H1 (cell line): ENCODE results near the gene MYO18A. TPM values are rescaled to one million over a fixed set of nuclear protein-coding genes. Genes with fewer than 3 reads are reported as not detected.

Experiments used
- CREB1 ChIP-seq: IDR thresholded peaks from 2 replicates; pipeline ENCODE4 v1.6.1; 2012; ENCODE audit warnings: inconsistent platforms
- NRF1 ChIP-seq: IDR thresholded peaks from 2 replicates; pipeline ENCODE4 v1.6.1; 2011; ENCODE audit warnings: mild to moderate bottlenecking, low read depth, low read length, improper control_type of control experiment
- polyA plus RNA-seq, 7 experiments: library from polyadenylated mRNA; depleted of rRNA in 3 of 7; stranded (reverse) in 5 of 7; unstranded in 2 of 7; fragments of >200 nt in 5 of 7; fragments of 200-250 nt in 2 of 7; gene quantifications; 1 replicate in 5 of 7; 2 replicates in 1 of 7; 4 replicates in 1 of 7; pipeline versions ENCODE4 v1.2.1 to v1.2.3, GENCODE V29; 2011 to 2013; ENCODE audit warnings: missing spikeins in 2 of 7, mixed read lengths in 2 of 7
- total RNA-seq: library from RNA; stranded (reverse); fragmentation: NEBNext Ultra II Directional; extraction: Animal tissue kit (Norgen Biotek cat#: 25700); gene quantifications from 2 replicates; pipeline ENCODE4 v1.2.1, GENCODE V29; 2021

Gene MYO18A
- total and polyA plus RNA-seq, 2 of the 8 experiments (the other 6 are each of a cell fraction or from before 2014, with no cell fraction given), result 7.6 to 43.8 TPM

GRCh38 chr17:29133121-29133713 is 47.0 kb downstream of the MYO18A start (continued):
- TF ChIP-seq CREB1 (peak; percentile 16; the same call in 1 of the 2 replicates), NRF1 (no peak)
